Cardiac muscle cell (in vitro differentiated cells and primary cell): ENCODE data around the gene C5. TPM values are rescaled to one million over a fixed set of nuclear protein-coding genes. Genes with fewer than 3 reads are reported as not detected.
A peak's percentile ranks its signal among the peaks of the same experiment; 100 is the strongest.

Experiments used
- DNase-seq, 2 donors: peaks; one replicate each; pipeline versions ENCODE4 v3.0.0 to v3.0.0-alpha.2; 2010 to 2017; ENCODE audit warnings: low read depth in 1 of 2, low spot score in 1 of 2
- H3K27ac ChIP-seq: fragments of 200-600 bp; sonication (generic); 2 replicates; pipeline ENCODE4 v1.5.1; 2016
- H3K27me3 ChIP-seq: fragments of 200-600 bp; sonication (generic); 2 replicates; pipeline ENCODE4 v1.6.0; 2016; ENCODE audit warnings: control low read depth
- H3K36me3 ChIP-seq: fragments of 200-600 bp; sonication (generic); 2 replicates; pipeline ENCODE4 v1.5.1; 2016; ENCODE audit warnings: control low read depth
- H3K4me1 ChIP-seq: fragments of 200-600 bp; sonication (generic); 2 replicates; pipeline ENCODE4 v1.8.1; 2017; ENCODE audit warnings: low read depth, mild to moderate bottlenecking, mixed run types
- H3K4me3 ChIP-seq: fragments of 200-600 bp; sonication (generic); 2 replicates; pipeline ENCODE4 v1.5.1; 2016; ENCODE audit warnings: mild to moderate bottlenecking
- H3K9me3 ChIP-seq: fragments of 200-600 bp; sonication (generic); 2 replicates; pipeline ENCODE4 v1.5.1; 2017; ENCODE audit warnings: low read depth, mild to moderate bottlenecking, control low read depth
- CTCF ChIP-seq: IDR thresholded peaks from 2 replicates; pipeline ENCODE4 v1.5.1; 2012; ENCODE audit warnings: low read depth, mild to moderate bottlenecking, low read length
- polyA plus RNA-seq: library from polyadenylated mRNA; unstranded; fragments of >200 nt; fragmentation: Nextera tagmentation; extraction: Ambion mirVana; gene quantifications from 2 replicates; pipeline ENCODE4 v1.2.1, GENCODE V29; 2016
- total RNA-seq: library from RNA; depleted of rRNA; stranded (reverse); fragments of >200 nt; gene quantifications from 2 replicates; pipeline ENCODE4 v1.2.3, GENCODE V29; 2016

The C5 gene
- total and polyA plus RNA-seq, 2 experiments from 2014 or later: 0.55 to 1.3 TPM

GRCh38 chr9:120914396-120914795 lies 135.7 kb downstream of the C5 start:
- no peaks in the 10 kb centered on the region for H3K36me3 ChIP-seq
- H3K4me3 ChIP-seq: no peak overlapping the region
- no peak for DNase-seq
- no peak overlapping the region for H3K27ac ChIP-seq
- no peaks in the 10 kb centered on the region for H3K9me3 ChIP-seq
- peaks cover 16% of the 10 kb centered on the region for H3K4me1 ChIP-seq
- TF ChIP-seq CTCF: no peak
- no peaks in the 10 kb centered on the region for H3K27me3 ChIP-seq

GRCh38 chr9:120913647-120914264 lies 136.3 kb downstream of the C5 start:
- no peaks in the 10 kb centered on the region for H3K27me3 ChIP-seq
- peaks cover 9% of the 10 kb centered on the region for H3K4me1 ChIP-seq
- TF ChIP-seq CTCF: no peak
- peak in 1 of 2 donors; percentile 55 for DNase-seq
- H3K27ac ChIP-seq: no peak overlapping the region
- no peaks in the 10 kb centered on the region for H3K36me3 ChIP-seq
- H3K4me3 ChIP-seq: no peak overlapping the region
- no peaks in the 10 kb centered on the region for H3K9me3 ChIP-seq

GRCh38 chr9:120912958-120913646 lies 137.0 kb downstream of the C5 start:
- DNase-seq: no peak
- no peaks in the 10 kb centered on the region for H3K27me3 ChIP-seq
- H3K27ac ChIP-seq: no peak overlapping the region

GRCh38 chr9:120911295-120911837 lies 138.7 kb downstream of the C5 start:
- no peak for TF ChIP-seq CTCF
- H3K27me3 ChIP-seq: no peaks in the 10 kb centered on the region
- H3K4me3 ChIP-seq: no peak overlapping the region
- H3K36me3 ChIP-seq: no peaks in the 10 kb centered on the region
- H3K27ac ChIP-seq: no peak overlapping the region
- H3K4me1 ChIP-seq: peaks cover 6% of the 10 kb centered on the region
- DNase-seq: no peak
- H3K9me3 ChIP-seq: no peaks in the 10 kb centered on the region

More at GRCh38 chr9:120912958-120913646, 137.0 kb downstream of the C5 start:
- Histone ChIP-seq H3K4me1 (peaks cover 6% of the 10 kb centered on the region), H3K9me3 (no peaks in the 10 kb centered on the region), H3K36me3 (no peaks in the 10 kb centered on the region), H3K4me3 (no peak overlapping the region)
- no peak for TF ChIP-seq CTCF

- no peaks in the 10 kb centered on the region for H3K9me3 ChIP-seq
- peaks cover 6% of the 10 kb centered on the region for H3K4me1 ChIP-seq
- no peak overlapping the region for H3K27ac ChIP-seq
- no peak for TF ChIP-seq CTCF
- DNase-seq: no peak
- H3K27me3 ChIP-seq: no peaks in the 10 kb centered on the region
- no peaks in the 10 kb centered on the region for H3K36me3 ChIP-seq
- H3K4me3 ChIP-seq: no peak overlapping the region
Measured at GRCh38 chr9:120910643-120911042, 139.4 kb downstream of the C5 start.
